Activated CD8-positive, alpha-beta memory T cell treated with anti-CD3 and anti-CD28 coated beads, Interleukin-2, amount 50 U/mL, for 4 hours (primary cell): Measurements from ENCODE around the gene KCNG3.

Source experiments
- DNase-seq: peaks from one replicate; pipeline ENCODE4 v3.0.0-alpha.2; 2020

The KCNG3 gene

GRCh38 chr2:42493468-42494354 is at the start of gene KCNG3:
Gene KCNG3 (minus strand): TSS chr2:42493982. CDS start chr2:42493501, 481 bp downstream.
- peak; percentile 78 for DNase-seq

GRCh38 chr2:42542871-42543270 is 49.1 kb upstream of the KCNG3 start:
- no peak for DNase-seq

DNA sequence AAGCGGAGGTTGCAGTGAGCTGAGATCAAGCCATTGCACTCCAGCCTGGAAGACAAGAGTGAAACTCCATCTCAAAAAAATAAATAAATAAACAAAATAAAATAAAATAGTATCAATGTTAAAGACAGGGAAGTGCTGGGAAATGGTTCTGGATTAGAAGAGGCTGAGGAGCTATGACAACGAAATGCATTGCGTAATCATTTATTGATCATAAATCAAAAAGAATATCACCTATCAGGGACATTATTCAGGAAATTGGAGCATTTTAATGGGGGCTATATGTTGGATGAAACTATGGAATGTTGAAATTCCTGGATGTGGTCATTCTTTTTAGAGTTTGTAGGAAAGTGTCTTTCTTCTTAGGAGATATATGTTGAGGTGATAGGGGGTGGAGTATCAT is 43.7 kb upstream of the KCNG3 start:
- DNase-seq = no peak

GRCh38 chr2:42532397-42532796 is 38.6 kb upstream of the KCNG3 start:
- DNase-seq = no peak

- DNase-seq = no peak
These were observed 29.6 kb upstream of the KCNG3 start for GRCh38 chr2:42523341-42523740.

DNA sequence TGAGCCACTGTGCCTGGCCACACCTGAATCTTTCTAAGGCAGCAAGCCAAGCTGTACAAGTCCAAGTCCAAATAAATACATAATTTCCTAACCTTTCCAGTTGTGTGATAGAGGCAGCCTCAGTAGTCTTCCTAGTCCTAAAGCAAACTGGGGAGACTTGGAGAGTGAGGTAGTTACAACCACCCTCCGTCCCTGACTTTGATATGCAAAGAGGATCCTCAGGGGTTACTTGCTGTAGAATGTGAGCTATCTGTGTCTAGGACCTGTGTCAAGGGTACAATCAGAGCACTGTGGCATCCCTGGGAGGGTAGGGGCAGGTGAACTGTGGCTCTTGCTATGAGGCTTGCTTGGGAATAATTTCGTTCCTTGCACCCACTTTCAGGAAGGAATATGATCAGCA is 28.3 kb upstream of the KCNG3 start:
- DNase-seq = no peak

- DNase-seq = no peak
These were observed 25.8 kb upstream of the KCNG3 start for GRCh38 chr2:42519624-42520023.

- DNase-seq = no peak
These were observed 22.7 kb upstream of the KCNG3 start for GRCh38 chr2:42516418-42516901.

DNA sequence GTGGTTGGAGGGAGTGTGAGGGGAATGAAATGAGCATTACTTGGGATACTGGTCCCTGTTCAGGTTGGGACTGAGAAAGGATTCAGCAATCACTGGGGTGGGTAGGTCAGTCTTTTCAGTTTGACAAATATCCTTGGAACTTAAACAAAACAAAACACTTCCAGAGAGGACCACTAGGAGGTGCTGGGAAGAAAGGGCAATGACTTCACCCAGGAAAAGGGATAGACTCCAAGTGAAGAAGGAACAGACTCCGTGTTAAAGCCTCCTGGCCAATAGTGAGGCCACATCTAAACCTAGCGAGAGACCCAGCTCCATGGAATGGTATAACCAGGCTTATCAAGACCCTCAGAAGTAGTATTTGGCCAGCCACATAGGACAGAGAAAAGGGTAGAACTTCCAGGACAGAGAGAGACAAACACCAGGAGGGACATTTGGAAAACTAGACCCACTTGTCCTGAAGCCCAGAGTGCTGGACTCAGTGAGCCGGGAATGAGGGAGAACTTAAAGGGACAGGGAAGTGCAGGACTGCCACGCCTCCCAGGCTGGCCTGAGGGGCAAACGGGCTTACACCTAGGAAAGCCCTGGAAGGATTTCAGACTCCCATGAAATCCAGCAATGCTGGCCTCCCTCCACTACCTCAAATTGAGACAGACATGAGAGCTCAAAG is 19.6 kb upstream of the KCNG3 start:
- DNase-seq = no peak

- DNase-seq = no peak
These were observed 16.9 kb upstream of the KCNG3 start for GRCh38 chr2:42510608-42511243.

- no peak for DNase-seq
These were observed 16.4 kb upstream of the KCNG3 start for GRCh38 chr2:42510191-42510590.

- no peak for DNase-seq
These were observed 10.8 kb upstream of the KCNG3 start for GRCh38 chr2:42504364-42505230.

DNA sequence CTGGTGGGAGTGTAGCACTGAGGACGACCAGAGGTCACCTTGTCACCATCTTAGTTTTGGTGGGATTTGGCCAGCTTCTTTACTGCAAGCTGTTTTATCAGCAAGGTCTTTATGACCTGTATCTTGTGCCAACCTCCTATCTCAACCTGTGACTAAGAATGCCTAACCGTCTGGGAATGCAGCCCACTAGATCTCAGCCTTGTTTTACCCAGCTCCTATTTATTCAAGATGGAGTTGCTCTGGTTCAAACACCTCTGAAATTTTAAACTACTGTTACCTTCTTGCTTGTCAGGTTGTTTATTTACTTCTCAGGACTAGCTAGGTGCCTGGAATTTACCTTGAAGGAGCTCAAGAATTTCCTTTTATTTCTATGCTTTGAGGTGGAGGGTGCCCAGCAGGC is 9.5 kb upstream of the KCNG3 start:
- DNase-seq = no peak

GRCh38 chr2:42498497-42498896 is 4.7 kb upstream of the KCNG3 start:
- DNase-seq = no peak

DNA sequence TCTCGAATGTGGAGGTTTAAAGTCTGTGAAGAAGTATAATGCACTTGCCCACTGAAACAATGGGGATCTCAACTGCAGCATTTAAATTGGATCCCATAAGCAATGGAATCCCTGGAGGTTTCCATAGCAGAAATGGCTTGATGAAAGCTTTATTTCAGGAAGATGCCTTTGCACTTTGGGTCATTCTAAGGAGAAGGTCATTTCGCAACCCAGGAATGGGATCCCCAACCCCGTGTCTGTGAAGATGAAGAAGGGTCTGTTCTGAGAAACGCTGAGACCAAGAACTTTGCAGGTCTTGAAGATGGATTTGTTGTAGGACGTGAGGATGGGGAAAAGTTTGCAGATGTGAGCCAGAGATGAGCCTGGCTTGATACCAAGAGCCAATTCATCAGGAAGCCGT is 1.8 kb upstream of the KCNG3 start:
- DNase-seq = no peak

GRCh38 chr2:42495234-42495581 is 1.4 kb upstream of the KCNG3 start:
- no peak for DNase-seq

GRCh38 chr2:42494355-42495233 is 812 bp upstream of the KCNG3 start:
- peak; percentile 76 for DNase-seq

DNA sequence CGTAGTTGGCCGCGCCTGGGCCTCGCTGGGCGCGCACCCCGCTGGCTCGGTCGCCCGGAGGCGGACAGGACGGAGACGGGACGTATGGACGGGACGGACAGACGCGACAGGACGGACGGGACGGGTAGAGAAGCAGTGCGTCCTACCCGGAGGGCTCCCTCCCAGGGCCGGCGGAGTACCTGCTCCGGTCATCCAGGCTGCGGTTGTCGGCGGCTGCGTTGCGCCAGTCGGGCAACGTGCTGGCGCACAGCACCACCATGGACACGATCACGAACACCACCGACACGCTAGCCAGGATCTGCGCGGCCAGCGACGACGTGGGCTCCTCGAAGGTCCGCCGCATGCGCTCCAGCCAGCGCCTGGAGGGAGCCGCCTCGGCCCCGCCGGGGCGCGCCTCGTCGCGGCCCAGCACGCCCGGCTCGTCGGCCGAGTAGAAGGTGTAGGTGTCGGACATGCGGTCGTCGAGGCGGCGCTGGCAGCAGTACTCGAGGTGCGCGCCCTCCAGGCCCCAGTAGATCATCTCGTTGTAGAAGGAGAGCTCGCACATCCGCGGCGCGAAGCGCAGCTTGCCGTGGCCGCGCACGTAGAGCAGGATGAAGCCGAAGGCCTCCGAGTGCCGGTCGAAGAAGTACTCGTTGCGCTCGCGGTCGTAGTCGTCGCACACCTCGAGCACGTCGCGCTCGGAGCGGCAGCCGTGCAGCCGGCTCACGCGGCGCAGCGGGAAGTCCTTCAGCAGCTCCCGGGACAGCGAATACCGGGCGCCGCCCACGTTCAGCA is 903 bp downstream of the KCNG3 start:
- DNase-seq = peak; percentile 39

- DNase-seq = no peak
These were observed 5.5 kb downstream of the KCNG3 start for GRCh38 chr2:42488297-42488696.

GRCh38 chr2:42486145-42486906 is 7.5 kb downstream of the KCNG3 start:
- DNase-seq = no peak
